Subcutaneous adipose tissue (tissue), 4 donors: ENCODE measurements around the gene CNTROB. TPM values are rescaled to one million over a fixed set of nuclear protein-coding genes. Genes with fewer than 3 reads are reported as not detected.

Experiments
- CTCF ChIP-seq: fragments of 450-650 bp; IDR thresholded peaks from one replicate; pipeline ENCODE4 v1.5.1; 2016; ENCODE audit warnings: low read depth, mild to moderate bottlenecking, control low read depth, antibody characterized with exemption, moderate library complexity
- small RNA-seq: library from RNA; depleted of rRNA; stranded (forward); fragments of <200 nt; gene quantifications from one replicate; pipeline ENCODE3, GENCODE V24; 2016
- total RNA-seq, 4 donors: library from RNA; depleted of rRNA; stranded (reverse); fragments of >200 nt; gene quantifications; one replicate each; pipeline ENCODE4 v1.1.0, GENCODE V29; 2016

CNTROB gene
- total RNA-seq, 4 donors from 2014 or later: 7.5 to 27.3 (median 21.9) TPM

GRCh38 chr17:7992516-7992915, 60.5 kb downstream of the CNTROB start:
- TF ChIP-seq CTCF: no peak

- no peak for TF ChIP-seq CTCF
Measured at GRCh38 chr17:7992924-7993323, 60.9 kb downstream of the CNTROB start.

GRCh38 chr17:7993972-7994589, 62.1 kb downstream of the CNTROB start:
- no peak for TF ChIP-seq CTCF

- TF ChIP-seq CTCF: no peak
Measured at GRCh38 chr17:7995724-7996123, 63.7 kb downstream of the CNTROB start.

- TF ChIP-seq CTCF: no peak
Measured at GRCh38 chr17:7997186-7997585, 65.2 kb downstream of the CNTROB start.

Small RNA genes lying within 50 kb of the gene (small RNA-seq; reads per million reads assigned to genes)
- gene SCARNA21: 2.9 reads per million, percentile 57 among the genes with 10 or more reads in this experiment

Other genes with a start within 250 kb of the CNTROB start
- gene TP53, start 244.7 kb upstream of the CNTROB start, total RNA-seq: 10 to 100 TPM; 13.8 to 21.7 (median 16.4) TPM
- 1 to 10 TPM; 1.1 to 3.3 (median 2.1) TPM for gene WRAP53, start 243.7 kb upstream of the CNTROB start, total RNA-seq
- gene EFNB3, start 227.0 kb upstream of the CNTROB start, total RNA-seq: under 1 TPM; 0.22 to 0.82 (median 0.55) TPM
- gene DNAH2, start 214.5 kb upstream of the CNTROB start, total RNA-seq: under 1 TPM; under 0.01 to 0.22 (median 0.18) TPM
- 10 to 100 TPM in 1 of 4 donors, 1 to 10 TPM in 3; 5.6 to 10.4 (median 6.6) TPM for gene KDM6B, start 98.0 kb upstream of the CNTROB start, total RNA-seq
- 10 to 100 TPM in 2 of 4 donors, 1 to 10 TPM in 2; 1.0 to 16.0 (median 10.8) TPM for gene TMEM88, start 77.1 kb upstream of the CNTROB start, total RNA-seq
- gene NAA38, start 74.6 kb upstream of the CNTROB start, total RNA-seq: 100 to 1,000 TPM in 2 of 4 donors, 10 to 100 TPM in 2; 68.0 to 184 (median 96.7) TPM
- gene CYB5D1, start 74.2 kb upstream of the CNTROB start, total RNA-seq: 1 to 10 TPM; 4.1 to 7.7 (median 6.3) TPM
- gene CHD3, start 43.4 kb upstream of the CNTROB start, total RNA-seq: 10 to 100 TPM; 14.8 to 41.4 (median 31.3) TPM
- 1 to 10 TPM; 1.5 to 6.1 (median 2.8) TPM for gene RNF227, start 15.9 kb upstream of the CNTROB start, total RNA-seq
- 1 to 10 TPM in 1 of 4 donors, under 1 TPM in 2, not detected in 1; 0.44 to 2.8 (median 0.51) TPM for gene KCNAB3, start 2.4 kb upstream of the CNTROB start, total RNA-seq
- gene TRAPPC1, start 260 bp upstream of the CNTROB start, total RNA-seq: 10 to 100 TPM; 28.8 to 43.5 (median 37.5) TPM
- not detected for gene GUCY2D, start 70.4 kb downstream of the CNTROB start, total RNA-seq
- gene ALOX15B, start 106.9 kb downstream of the CNTROB start, total RNA-seq: 10 to 100 TPM in 2 of 4 donors, 1 to 10 TPM in 2; 4.9 to 36.4 (median 10.9) TPM
- not detected for gene ALOX12B, start 155.5 kb downstream of the CNTROB start, total RNA-seq
- not detected for gene ALOXE3, start 186.3 kb downstream of the CNTROB start, total RNA-seq
- not detected for gene HES7, start 191.9 kb downstream of the CNTROB start, total RNA-seq
- gene PER1, start 220.2 kb downstream of the CNTROB start, total RNA-seq: 100 to 1,000 TPM in 3 of 4 donors, 10 to 100 TPM in 1; 95.2 to 186 (median 121) TPM
- gene VAMP2, start 230.7 kb downstream of the CNTROB start, total RNA-seq: 10 to 100 TPM; 18.6 to 45.2 (median 23.4) TPM
- gene TMEM107, start 244.2 kb downstream of the CNTROB start, total RNA-seq: 10 to 100 TPM; 14.3 to 23.8 (median 20.4) TPM